ENCODE results near the gene SDCCAG8. TPM values are rescaled to one million over a fixed set of nuclear protein-coding genes. Genes with fewer than 3 reads are reported as not detected.

The SDCCAG8 gene
- total and polyA plus RNA-seq, 5 experiments from 2014 or later: 26.1 to 43.5 (median 32.1) TPM

DNA sequence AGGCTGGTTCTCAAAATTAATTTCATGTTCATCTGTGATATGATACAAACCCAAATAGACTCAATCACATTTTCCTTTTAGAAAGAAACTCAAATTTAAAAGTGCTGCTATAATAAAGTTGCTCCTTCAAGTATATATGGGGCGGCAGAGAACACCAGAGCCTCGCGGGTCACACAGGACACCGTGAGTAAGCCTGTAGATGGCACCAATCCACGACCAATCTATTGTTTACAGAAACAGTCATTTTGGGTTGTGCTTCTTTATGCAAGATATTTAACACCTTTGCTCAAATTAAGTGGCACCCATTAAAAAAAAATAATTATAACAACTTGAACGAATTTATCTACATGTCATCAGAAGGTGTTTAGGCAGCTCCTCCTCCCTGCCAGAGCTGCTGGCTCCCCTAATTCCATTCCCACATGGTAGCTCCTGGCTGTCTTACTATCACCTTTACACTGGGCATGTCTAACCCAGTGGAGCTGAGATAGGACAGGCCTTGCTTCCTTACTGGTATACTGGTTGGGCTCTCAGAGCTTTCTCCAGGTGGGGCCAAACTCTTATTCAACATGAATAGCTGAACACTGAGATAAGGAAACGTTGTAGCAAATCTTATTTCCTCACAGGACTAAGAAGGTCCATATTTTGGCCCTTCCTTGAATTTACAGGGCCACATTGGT lies 287.0 kb downstream of the SDCCAG8 start:
- Mint-ChIP-seq H3K9me3 (peaks cover 0 to 1% (median 0%) of the 10 kb centered on the region in 9 donors), H3K4me3 (no peak overlapping the region), H3K36me3 (peaks cover 14 to 47% (median 41%) of the 10 kb centered on the region in 3 donors), H3K27me3 (no peaks in the 10 kb centered on the region), H3K27ac (peak overlapping the region in 1 of 10 donors; percentile 8), H3K4me1 (peaks cover 0 to 4% (median 0%) of the 10 kb centered on the region in 4 donors)
- DNase-seq (no peak), ATAC-seq (no peak)
- POLR2A ChIA-PET: no interaction called here

- Mint-ChIP-seq H3K9me3 (peaks cover 0 to 1% (median 0%) of the 10 kb centered on the region in 9 donors), H3K27ac (no peak overlapping the region), H3K4me3 (no peak overlapping the region), H3K4me1 (peaks cover 0 to 4% (median 0%) of the 10 kb centered on the region in 4 donors), H3K27me3 (no peaks in the 10 kb centered on the region), H3K36me3 (peaks cover 14 to 45% (median 44%) of the 10 kb centered on the region in 3 donors)
- POLR2A ChIA-PET: no interaction called here
- no peak for ATAC-seq
- DNase-seq: no peak
Observed at GRCh38 chr1:243543501-243543900, 287.7 kb downstream of the SDCCAG8 start.

- Mint-ChIP-seq H3K36me3 (peaks cover 13 to 58% (median 51%) of the 10 kb centered on the region in 3 donors), H3K27me3 (no peaks in the 10 kb centered on the region), H3K4me1 (no peaks in the 10 kb centered on the region), H3K4me3 (no peak overlapping the region), H3K9me3 (peaks cover 0 to 1% (median 0%) of the 10 kb centered on the region in 9 donors), H3K27ac (no peak overlapping the region)
- ATAC-seq: no peak
- POLR2A ChIA-PET: no interaction called here
- no peak for DNase-seq
Observed at GRCh38 chr1:243546457-243546856, 290.6 kb downstream of the SDCCAG8 start.

DNA sequence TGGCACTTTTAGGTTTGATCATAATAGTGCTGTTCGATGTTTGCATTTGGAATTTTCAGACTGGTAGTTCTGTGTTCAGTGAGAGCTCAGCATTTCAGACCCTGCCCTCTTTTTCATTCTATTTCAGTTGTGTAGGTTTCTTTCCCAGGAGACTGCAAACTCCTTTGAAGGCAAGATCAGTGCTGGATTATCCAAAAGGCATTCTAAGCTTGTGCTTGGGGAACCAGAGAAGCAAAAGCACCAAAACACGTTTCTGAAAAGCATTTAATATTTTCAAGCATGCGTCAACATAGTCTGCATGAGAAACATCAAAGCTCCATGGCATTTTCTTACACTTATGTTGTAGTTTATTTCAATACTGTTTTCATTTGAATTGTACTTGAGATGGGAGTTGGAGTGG lies 292.1 kb downstream of the SDCCAG8 start:
- ATAC-seq: no peak
- Mint-ChIP-seq H3K9me3 (peaks cover 0 to 1% (median 0%) of the 10 kb centered on the region in 9 donors), H3K4me3 (no peak overlapping the region), H3K36me3 (peaks cover 17 to 65% (median 48%) of the 10 kb centered on the region in 3 donors), H3K27me3 (no peaks in the 10 kb centered on the region), H3K4me1 (no peaks in the 10 kb centered on the region), H3K27ac (no peak overlapping the region)
- DNase-seq: no peak
- POLR2A ChIA-PET: no interaction called here

GRCh38 chr1:243548516-243548915 lies 292.7 kb downstream of the SDCCAG8 start:
- Mint-ChIP-seq H3K27me3 (no peaks in the 10 kb centered on the region), H3K36me3 (peaks cover 16 to 61% (median 45%) of the 10 kb centered on the region in 3 donors), H3K27ac (no peak overlapping the region), H3K9me3 (peaks cover 0 to 1% (median 0%) of the 10 kb centered on the region in 9 donors), H3K4me3 (no peak overlapping the region), H3K4me1 (no peaks in the 10 kb centered on the region)
- DNase-seq: no peak
- POLR2A ChIA-PET: no interaction called here
- no peak for ATAC-seq

DNA sequence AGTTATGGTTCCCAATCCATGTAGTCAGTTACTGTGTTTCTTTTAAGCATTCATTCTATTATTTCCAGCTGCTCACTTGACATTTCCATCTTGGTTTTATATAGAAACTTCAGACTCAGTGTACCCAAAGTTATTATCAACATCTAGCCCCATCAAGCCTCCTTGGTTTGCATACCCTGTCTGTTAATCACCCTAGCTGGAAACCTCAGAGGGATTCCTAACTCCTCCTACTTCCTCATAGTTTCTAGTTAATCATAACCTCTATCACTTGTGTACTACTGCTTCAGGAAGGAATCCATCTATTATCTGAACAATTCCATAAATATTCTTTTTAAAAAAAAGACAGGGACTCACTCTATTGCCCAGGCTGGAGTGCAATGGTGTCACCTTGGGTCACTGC lies 293.3 kb downstream of the SDCCAG8 start:
- DNase-seq (no peak), ATAC-seq (no peak)
- Mint-ChIP-seq H3K4me3 (no peak overlapping the region), H3K9me3 (peaks cover 0 to 1% (median 0%) of the 10 kb centered on the region in 9 donors), H3K4me1 (no peaks in the 10 kb centered on the region), H3K27ac (peak overlapping the region in 1 of 10 donors; percentile 36), H3K27me3 (no peaks in the 10 kb centered on the region), H3K36me3 (peaks cover 10 to 55% (median 40%) of the 10 kb centered on the region in 3 donors)
- POLR2A ChIA-PET: no interaction called here

Small RNA genes lying within 50 kb of the gene (microRNA-seq; reads per million reads assigned to microRNA genes)
- gene MIR4677 (ENCODE audit: borderline microRNAs expressed): 6.2 reads per million, percentile 17 among the genes with 10 or more reads in this experiment

Other genes with a start within 250 kb of the SDCCAG8 start
- gene CEP170, start 760 bp upstream of the SDCCAG8 start, total RNA-seq: 10 to 100 TPM; 44.5 to 48.6 TPM
- gene CEP170, start 760 bp upstream of the SDCCAG8 start, polyA plus RNA-seq: 10 to 100 TPM in 2 of 3 donors, 1 to 10 TPM in 1; 6.8 to 11.3 (median 10.3) TPM